Stimulated activated CD8-positive, alpha-beta memory T cell treated with anti-CD3 and anti-CD28 coated beads, Interleukin-15, amount 100 ng/mL, for 48 hours (primary cell): ENCODE data around the gene ACSM2A.
"Not testable (repeated sequence)": the region's sequence is repeated elsewhere in the genome, so short reads cannot be mapped to it uniquely, and the experiment has no call there.

Experiments
- DNase-seq, 2 donors: peaks; one replicate each; pipeline ENCODE4 v3.0.0-alpha.2; 2020; ENCODE audit warnings: low read depth in 2 of 2

ACSM2A gene

DNA sequence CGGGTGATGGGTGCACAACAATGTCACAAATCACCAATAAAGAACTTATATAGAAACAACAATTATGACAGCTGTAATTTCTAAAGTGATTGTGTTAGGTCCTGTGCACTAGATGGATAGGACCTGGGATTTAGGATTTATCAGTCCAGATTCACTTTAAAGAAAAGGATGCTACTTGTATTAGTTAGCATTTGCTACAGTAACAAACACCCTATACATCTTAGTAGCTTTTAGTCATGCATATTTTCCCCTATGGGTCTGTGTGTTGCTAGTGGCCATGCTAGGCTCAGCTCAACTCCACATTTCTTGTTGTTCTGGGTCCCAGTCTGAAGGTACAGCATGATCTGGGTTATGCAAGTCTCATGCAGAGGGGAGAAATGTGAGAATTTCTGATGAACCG lies 7.9 kb downstream of the ACSM2A start:
- DNase-seq: not testable (repeated sequence)

DNA sequence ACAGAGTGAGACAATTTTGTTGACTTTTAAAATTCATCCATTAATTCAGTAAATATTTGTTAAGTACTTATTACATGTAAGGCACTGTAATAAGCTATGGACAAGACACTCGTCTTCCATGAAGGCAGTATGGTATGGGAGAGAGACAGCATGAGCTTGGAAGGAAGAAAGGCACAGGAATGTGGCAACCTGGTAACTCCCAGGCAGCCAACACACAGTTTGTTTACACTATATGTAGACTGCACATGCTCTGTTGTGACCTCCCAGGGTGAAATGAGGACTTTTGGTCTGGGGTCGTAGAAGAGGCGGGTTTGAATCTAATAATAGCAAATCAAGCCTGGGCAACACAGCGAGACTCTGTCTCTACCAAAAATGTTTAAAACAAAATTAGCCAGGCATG lies 9.0 kb downstream of the ACSM2A start:
- DNase-seq: not testable (repeated sequence)

DNA sequence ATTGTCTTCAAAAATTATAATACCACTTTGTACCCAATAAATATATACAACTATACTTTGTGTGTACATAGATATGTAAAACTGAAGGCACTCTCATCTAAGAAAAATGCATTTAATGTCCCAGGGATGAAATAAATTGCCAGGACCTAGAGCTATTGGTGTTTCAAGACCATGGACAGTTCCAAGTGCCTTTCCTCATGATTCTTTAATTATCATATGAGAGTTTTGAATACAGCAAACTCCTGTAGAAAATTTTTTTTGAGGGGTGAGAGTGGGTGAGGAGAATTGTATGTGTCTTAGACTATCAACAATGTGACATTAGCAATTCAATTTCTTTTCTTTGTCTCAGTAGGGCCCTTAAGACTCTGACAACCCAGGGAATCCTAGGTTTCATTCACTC lies 17.6 kb downstream of the ACSM2A start:
- not testable (repeated sequence) for DNase-seq

DNA sequence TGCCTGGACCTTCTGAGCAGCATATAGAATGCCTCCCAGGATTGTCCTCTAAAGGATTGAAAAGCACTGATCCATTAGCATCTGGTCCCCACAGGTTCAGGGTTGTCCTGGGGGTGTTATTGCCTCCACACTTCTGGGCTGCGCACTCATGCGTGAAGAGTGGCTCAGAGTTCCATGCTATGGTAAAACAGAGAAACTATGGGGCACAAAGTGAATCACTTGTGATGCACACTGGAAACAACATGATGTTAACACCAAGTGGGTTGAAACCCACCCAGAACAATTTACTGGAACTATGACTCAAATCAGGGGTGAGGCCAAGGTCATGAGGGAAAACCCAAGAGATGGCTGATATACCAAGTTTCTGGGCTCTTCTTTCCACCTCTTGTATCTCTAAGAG lies 18.6 kb downstream of the ACSM2A start:
- not testable (repeated sequence) for DNase-seq

DNA sequence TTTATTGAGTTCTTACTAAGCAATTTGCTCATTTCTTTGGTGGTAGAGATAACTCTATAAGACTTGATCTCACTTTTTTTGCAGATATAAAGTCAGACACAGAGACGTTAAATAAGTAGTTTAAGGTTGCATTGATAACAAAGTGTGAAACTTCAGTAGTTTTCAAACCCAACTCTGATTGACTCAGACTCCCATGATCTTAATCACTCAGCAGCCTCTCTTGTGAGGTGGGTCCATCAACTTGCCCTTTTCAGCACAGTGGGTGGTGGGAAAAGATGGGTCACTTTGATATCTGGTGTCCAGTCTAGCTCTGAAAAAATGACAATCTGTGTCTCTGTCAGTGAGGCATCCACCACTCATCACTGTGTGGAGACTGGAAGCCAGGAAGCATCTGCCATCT lies 19.4 kb downstream of the ACSM2A start:
- not testable (repeated sequence) for DNase-seq

DNA sequence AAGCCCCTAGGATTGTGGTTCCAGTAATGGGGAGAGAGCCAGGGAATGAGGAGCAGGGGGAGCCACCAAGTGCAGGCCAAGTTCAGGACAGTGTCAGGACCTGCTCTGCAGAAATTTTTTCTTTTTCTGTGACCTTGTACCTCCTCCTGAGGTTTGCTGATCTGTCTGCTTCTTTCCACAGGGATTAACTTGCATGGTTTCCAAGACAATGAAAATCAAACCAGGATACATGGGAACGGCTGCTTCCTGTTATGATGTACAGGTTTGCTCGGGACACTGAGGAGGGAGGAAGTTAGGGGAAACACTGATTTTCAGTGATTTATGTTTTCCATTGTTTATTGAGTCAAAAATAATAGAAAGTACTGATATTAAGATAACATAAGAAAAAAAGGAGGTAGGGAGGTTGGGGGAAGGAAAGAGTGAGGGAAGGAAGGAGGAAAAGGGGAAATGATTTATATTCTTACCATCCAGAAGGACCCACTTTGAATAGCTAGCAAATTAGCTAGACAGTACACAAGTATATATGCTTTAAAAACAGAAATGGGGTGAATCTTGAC lies 25.9 kb downstream of the ACSM2A start:
- DNase-seq: not testable (repeated sequence)

DNA sequence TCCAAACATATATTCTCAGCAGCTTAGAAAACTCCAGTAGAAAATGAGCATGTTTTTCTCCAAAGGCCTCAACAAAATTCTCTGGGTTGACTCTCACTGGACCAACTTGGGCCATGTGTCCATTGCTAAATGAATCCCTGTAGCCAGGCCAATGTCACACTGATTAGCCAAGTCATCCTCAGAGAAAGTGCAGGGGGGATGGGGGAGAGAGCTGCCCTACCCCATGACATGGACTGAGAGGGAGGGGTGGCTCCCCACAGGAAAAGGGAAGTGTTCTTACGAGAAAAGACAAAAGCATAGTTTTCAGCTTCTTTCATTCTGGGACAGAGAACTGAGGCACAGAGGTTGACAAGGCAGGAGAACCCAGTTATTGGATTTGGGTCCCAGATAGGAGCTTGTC lies 32.7 kb downstream of the ACSM2A start:
- DNase-seq: not testable (repeated sequence)

DNA sequence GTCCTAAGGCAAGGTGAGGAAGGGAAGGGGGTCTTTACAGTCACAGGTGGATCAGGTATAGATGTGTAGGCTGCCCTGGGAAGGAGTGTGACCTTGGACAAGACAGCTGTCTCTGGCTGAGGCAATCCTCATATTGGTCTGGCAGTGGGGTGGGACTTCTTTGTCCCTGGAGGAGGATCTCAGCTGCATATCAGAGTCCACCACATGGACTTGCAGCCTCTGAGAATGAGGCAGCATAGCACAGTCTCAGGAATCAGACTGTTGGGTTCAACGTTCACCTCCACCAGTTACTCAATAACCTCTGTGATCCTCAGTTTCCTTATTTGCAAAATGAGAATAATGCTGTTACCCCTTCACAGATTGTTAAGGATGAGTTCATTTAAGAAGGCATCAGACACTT lies 33.4 kb downstream of the ACSM2A start:
- no peak for DNase-seq

DNA sequence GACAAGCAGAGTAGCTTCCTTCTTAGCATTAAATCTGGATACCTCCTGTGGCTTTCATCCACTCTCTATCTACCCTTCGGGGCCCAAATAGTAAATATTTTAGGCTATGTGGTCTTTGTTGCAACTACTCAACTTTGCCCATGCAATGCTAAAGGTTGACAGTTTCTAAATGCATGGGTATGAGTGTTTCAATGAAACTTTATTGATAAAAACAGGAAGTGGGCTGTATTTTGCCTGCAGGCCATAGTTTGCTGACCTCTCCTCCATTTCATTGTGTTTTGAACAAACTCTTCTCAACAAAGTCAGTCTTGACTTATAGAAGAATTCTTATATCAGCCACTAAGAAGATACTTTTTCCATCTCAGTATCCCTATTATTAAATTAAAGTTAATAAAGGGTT lies 34.1 kb downstream of the ACSM2A start:
- no peak for DNase-seq

DNA sequence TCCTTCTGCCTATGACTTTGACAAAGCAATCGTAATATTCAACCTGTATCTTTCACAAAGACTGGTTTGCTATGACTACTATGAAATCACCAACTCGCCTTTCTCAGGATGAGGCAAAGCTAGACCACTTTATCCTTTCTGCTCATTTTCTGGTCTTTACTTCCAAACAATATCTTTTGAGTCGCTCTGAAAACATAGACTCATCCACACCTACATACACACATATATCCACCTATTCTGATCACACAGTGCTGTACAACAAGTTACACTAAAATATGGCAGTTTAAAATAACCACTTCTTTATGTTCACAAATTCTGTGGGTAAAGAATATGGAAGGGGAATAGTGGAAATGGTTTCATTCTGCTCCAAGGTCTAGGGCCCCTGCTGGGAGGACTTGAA lies 39.7 kb downstream of the ACSM2A start:
- not testable (repeated sequence) for DNase-seq

DNA sequence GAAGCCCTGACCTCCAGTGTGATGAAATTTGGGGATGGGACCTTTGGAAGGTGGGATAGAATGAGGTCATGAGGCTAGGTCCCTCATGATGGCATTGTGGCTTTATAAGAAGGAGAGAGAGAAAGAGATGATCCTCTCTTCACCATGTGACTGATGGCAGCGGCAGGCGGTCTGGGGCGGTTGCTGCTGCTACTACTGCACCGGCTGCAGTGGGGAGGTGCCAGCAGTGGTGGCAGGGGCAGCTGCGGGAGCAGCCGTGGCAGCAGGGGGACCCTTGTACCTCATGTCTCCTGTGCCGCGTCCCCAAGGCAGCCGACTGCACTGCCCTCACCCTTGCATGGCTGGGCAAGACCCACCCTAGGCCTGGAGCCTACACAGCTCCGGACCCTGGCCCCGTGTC lies 40.1 kb downstream of the ACSM2A start:
- not testable (repeated sequence) for DNase-seq

DNA sequence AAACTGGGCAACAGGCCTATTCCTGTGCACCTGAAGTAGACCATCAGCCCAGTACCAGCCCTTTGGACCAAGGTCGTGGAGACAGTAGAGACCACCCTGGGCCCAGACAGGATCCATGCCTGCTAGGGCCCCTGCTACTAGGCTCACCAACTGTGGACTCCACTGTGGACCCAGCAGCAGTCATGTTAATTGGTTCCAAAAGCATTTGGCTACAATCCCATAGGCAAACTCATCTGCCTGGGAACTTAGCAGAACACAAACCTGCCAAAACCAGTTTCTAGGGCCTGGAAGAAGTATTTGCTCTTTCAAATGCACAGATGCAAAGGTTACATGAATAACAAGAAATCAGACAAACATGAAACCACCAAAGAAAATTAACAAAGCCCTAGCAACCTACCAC lies 53.1 kb downstream of the ACSM2A start:
- no peak for DNase-seq

DNA sequence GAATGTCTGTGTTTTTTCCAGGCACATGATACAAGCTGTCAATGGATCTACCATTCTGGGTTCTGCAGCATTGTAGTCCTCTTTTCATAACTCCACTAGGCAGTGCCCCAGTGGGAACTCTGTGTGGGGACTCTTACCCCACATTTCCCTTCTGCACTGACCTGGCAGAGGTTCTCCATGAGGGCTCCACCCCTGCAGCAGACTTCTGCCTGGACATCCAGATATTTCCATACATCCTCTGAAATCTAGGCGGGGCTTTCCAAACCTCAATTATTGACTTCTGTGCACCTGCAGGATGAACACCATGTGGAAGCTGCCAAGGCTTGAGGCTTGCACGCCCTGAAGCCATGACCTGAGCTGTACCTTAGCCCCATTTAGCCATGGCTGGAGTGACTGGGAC lies 56.0 kb downstream of the ACSM2A start:
- DNase-seq: no peak

DNA sequence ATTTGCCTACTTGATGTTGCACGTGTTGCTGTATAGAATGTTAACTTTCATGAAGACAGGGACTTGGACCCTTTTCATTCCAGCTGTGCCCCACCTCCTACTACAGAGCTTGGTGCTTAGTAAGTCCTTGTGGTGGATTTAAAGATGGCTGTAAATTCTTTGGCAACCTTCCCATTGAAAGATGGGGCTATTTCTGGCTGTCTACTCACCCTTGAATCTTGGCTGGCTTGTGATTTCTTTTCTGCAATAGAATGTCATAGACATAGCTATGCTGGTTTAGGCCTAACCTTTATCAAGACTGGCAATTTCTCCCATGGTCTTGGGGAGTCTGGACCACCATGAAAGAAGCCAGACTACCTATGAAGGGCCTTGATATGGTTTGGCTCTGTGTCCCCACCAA lies 59.0 kb downstream of the ACSM2A start:
- no peak for DNase-seq

DNA sequence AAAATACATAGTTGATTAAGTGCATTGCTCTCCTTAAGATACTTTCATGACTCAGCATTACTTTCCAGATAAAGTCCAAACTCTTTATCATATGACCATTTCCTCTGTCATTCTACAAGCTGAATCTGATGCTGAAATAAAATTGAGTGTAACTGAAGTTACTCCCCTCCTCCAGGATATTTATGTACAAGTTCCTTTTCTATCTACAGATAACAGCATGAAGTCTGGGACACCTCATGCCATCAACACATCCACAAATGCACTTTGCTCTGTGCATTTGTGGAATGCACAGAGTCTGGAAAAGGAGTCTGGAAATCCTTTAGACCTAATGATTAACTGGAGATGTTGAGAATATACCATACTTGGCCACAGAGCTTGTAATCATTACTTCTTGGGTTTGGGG lies 64.4 kb downstream of the ACSM2A start:
- no peak for DNase-seq

DNA sequence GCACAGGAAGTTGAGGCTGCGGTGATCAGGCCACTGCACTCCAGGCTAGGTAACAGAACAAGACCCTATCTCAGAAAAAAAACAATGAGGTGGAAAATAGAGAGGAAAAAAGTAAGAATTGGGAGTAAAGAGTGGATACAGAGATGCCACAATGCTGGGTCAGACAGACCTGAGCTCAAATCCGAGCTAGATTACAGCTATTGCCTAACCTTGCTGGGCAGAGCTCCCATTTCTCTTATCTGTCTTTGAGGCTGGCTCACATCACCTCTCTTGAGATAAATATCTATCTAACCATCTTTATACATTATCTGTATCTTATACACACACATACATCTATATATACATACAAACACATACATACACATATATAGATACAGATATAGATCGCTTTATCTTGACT lies 65.8 kb downstream of the ACSM2A start:
- no peak for DNase-seq

DNA sequence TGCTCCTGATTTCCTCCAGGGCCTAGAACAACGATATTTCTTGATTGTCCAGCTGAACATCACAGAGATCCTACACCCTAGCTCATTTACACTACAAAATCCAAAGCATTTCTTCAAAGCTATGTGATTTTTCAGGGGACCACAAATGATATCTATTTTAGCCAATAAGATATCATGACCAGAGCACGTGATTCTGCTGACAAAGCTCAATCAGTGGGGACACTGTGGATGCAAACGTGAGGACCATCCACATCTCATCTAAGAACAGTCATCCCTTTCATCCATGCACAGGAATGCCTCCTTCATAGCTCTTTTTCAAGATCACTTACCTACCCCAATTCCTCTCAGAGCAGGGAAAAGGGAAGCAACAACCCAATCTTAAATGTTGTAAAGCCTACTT lies 67.9 kb downstream of the ACSM2A start:
- no peak for DNase-seq

DNA sequence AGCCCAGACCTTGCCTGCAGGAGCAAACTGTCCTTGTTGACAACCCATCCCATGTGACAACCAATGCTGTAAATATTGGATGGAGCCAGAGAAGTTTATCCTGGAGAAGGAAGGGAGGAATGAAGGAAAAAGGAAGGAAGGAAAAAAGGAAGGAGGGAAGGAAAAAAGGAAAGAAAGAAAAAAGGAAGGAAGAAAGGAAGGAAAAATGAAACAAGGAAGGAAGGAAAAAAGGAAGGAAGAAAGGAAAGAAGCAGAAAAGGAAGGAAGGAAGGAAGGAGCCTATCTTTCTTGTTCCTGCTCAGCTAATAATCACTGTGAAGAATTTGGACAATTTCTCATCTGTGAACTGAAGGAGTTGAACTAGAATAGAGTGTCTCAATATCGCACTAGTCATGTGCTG lies 68.8 kb downstream of the ACSM2A start:
- DNase-seq: no peak

DNA sequence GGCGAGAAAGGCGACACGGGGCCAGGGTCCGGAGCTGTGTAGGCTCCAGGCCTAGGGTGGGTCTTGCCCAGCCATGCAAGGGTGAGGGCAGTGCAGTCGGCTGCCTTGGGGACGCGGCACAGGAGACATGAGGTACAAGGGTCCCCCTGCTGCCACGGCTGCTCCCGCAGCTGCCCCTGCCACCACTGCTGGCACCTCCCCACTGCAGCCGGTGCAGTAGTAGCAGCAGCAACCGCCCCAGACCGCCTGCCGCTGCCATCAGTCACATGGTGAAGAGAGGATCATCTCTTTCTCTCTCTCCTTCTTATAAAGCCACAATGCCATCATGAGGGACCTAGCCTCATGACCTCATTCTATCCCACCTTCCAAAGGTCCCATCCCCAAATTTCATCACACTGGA lies 80.5 kb downstream of the ACSM2A start:
- not testable (repeated sequence) for DNase-seq

DNA sequence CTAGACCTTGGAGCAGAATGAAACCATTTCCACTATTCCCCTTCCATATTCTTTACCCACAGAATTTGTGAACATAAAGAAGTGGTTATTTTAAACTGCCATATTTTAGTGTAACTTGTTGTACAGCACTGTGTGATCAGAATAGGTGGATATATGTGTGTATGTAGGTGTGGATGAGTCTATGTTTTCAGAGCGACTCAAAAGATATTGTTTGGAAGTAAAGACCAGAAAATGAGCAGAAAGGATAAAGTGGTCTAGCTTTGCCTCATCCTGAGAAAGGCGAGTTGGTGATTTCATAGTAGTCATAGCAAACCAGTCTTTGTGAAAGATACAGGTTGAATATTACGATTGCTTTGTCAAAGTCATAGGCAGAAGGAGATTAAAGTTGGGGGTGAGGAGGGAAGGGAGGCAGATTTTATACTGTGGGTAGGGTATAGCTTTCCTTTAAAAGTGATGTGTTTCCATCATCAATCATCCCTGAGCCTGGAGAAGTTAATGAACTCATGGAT lies 81.0 kb downstream of the ACSM2A start:
- not testable (repeated sequence) for DNase-seq

DNA sequence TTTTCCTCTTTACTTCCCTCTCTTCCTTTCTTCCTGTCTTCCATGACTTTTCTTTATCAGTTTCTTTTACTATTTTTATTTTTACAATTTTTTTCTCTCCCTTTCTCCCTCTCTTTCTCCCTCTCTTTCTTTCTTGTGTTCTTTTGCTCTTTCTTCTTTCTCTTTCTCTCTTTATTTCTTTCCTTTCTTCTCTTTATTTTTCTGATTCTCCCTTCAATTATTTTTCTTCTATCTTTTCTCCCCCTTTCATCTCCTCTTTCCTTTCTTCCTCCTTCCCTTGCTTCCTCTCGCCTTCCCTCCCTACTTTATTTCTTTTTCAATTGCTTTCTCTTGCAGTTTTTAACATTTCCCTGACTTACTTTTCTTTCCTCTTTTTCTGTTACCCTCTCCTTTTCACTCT lies 85.3 kb downstream of the ACSM2A start:
- DNase-seq: not testable (repeated sequence)
